HG02840 (cell line): ENCODE data around the gene TMEM74B.

ENCODE experiments used
- ATAC-seq: cut with Tn5 transposase; IDR thresholded peaks from one replicate; pipeline ENCODE4 v1.9.1; 2021; ENCODE audit warnings: mild to moderate bottlenecking, moderate library complexity, moderate number of reproducible peaks; ENCODE audit not compliant: unreplicated experiment, low FRiP score

Gene TMEM74B

DNA sequence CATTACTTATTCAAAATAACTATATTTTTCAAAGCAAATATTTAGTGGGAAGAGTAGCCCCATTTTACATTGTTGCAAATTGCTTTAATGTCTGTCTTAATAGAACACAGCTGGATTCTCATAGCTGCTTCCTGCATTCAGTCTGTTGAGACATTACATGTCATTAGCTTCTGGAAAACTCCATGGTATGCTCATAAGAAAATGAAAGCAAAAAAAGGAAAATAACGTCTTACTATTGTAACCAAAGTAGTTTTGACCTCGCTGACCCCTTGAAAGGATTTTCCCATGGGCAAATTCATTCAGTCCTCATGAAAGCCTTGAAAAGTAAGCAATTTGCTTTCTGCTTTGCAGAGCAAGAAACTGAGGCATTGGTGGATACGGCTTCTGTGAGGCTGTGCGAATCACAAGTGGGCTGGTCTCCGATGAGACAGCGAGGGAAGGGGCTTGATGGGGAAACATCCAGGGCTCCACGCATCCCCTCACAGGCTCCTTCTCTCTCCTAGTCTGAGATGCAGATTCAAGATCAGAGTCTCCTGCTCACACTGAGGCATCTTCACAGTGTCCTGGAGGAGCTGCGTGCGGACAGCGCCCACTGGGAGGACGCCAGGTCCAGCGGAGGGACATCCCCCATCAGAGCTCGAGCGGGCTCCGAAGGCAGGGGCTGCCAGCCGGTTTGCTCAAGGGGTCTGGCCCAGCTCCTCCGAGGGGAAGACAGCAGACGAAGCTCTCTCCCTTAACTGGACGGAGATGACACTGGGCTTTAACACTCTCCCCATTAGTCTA is 21.8 kb upstream of the TMEM74B start:
- ATAC-seq, result no peak

DNA sequence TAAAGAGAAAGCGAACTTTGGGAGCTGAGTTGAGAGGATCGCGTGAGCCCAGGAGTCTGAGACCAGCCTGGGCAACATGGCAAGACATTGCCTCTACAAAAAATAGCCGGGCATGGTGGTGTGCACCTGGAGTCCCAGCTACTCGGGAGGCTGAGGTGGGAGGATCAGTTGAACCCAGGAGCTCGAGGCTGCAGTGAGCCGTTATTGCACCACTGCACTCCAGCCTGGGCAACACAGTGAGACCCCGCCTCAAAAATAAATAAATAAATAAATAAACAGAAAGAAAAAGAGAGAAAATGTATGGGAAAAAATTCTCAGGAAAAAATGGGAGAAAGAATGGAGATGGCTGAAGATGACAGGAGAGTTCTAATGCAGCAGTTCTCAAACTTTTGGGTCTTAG is 21.0 kb upstream of the TMEM74B start:
- no peak for ATAC-seq

DNA sequence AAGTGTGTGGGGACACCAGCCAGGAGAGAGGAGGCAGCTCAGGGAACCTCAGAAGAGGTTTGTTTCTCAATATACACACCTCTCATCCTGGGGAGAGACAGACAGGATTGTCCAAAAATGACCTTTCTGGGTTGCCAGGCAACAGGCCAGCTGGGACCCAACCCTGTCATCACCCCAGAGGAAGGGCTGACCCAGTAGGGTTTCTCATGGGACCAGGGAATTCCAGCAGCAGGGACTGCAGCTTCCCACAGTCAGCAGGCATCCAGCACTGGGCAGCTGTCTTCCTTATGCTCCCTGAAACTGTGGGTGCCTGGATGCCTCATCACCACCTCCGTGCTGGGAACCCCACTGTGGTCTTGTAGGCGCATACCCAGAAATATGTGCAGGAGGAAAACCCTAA is 19.8 kb upstream of the TMEM74B start:
- ATAC-seq, result no peak

DNA sequence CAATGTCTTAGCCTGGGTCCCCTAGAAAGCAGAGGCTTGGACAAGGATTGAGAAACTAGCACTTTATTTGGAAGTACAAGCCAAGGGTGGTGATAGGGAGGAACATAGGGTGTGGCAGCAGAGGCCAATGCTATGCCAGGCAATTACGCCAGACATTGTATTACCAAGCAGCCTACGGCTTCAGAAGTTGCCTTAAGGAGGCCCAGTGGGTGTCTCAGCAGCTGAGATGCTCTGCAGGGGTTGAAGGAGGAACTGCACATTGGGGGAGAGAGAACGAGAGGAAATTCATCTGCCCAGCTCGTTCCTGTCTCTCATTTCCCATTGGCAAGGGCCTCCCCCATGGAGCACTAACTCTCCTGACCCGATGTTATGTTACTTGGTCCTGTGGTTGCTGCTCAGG is 19.3 kb upstream of the TMEM74B start:
- no peak for ATAC-seq

DNA sequence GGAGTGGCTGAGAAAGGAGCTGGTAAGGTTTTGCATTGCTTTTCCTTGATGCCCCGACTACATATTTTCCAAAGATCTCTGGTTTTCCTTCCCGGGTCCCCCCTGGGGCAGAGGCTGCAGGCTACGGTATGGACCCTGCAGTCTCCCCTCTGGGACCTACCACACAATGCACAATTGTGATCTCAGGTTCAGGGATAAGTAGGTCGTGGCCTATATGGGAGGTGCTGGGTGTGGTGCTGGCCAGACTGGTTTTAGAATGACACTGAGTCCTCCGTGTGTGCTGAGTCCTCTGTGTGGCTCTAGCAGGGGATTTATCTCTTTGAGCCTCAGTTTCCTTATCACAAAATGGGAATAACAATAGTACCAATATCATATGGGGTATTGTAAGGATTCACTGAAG is 18.8 kb upstream of the TMEM74B start:
- no peak for ATAC-seq

DNA sequence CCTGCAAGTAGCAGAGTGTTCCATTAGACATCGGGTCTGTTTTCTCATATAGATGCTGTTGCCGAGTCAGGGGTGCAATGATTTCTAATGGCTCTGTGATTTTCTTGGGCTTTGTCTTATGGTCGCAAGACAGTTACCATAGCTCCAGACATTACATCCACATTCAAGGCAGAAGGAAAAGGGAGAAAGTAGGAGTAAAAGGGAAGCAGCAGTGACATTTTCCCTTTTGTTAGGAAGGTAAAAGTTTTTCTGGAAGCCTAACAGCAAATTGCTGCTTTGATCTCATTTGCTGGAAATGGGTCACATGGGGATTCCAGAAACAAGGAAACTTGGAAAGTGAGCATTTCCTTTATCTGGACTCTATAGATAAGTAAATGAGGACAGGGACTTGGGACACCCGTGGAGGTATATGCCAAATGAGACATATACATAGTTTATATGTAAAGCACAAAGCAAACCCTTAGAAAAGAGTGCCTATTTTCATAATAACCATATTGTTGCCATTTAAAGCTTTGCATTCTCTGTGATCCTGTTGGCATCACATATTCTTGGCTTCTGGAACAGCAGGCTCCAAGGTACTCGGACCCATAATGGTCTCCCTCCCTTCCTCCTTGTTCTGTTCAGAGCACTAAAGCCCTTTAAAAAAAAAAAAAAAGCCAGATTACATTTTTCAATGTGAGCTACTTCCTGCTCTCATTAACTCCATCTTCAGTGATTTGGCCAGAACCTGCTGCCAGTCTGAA is 18.2 kb upstream of the TMEM74B start, which contains the start of gene C20orf202:
TSS of gene C20orf202 (plus strand) at position 693 of the 743 bp plus-strand sequence. CDS start 132 bp downstream, outside the sequence.
- ATAC-seq, result no peak

DNA sequence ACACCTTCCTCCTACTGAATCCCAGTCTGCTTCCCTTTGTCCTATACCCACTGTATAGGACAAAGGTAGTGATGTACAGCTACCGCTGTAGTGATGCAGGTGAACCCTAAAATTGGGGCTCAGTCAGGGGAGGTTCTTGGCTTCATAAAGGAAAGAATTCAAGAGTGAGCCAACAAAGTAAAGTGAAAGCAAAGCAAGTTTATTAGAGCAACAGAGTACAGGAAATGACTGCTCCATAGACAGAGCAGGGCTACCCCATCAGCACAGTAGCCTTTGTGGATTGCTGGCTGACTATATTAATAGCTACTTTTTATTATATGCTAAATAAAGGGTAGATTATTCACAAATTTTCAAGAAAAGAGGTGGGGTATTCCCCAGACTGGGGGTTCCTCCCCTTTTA is 15.2 kb upstream of the TMEM74B start:
- no peak for ATAC-seq

DNA sequence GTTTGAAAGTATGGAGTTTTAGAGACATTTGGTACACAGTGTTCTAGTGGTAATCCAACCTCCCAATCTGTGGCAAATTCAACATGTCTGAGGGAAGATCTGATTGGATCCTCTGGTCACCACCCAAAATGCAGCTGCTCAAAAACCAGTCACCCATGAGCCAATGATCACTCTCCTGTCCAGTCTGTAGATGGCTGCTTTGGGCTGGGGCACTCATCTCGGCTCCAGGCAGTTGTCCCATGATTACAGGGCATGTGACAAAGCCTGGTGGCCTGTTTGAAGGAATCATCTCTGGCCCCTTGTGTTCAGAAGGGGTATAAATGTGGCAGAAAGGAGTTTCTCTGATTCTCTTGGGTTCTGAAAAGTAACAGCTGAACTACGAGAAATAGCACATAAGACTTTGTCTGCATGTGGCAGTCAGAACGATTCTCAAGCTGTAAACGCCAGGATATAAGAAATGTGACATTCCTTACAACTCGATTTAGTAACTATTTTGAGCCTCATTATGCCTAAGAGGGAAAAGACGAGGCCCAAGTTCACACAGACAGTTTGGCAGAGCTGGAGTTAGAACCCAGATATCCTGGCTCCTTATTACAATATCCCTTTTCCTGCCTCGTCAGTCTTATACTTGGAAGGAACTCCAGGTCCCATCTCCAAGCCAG is 14.6 kb upstream of the TMEM74B start:
- no peak for ATAC-seq

DNA sequence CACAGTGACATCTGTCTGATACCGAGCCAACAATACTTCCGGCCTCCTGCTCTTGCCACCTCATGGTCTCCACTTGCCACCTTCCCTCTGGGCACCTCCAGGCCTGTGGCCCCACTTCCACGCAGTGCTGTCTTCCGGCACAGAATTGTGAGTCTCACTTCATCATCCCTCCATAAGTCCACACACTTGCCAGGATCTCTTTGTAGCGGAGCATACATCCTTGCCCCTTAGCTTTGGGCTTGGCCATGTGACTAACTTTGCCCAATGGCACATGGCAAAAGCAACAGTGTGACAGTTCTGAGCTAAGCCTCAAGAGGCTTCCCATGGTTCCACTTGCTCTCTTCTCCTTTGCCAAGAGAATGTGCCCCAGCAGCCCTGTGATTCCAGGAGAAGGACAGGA is 14.0 kb upstream of the TMEM74B start:
- ATAC-seq, result no peak

DNA sequence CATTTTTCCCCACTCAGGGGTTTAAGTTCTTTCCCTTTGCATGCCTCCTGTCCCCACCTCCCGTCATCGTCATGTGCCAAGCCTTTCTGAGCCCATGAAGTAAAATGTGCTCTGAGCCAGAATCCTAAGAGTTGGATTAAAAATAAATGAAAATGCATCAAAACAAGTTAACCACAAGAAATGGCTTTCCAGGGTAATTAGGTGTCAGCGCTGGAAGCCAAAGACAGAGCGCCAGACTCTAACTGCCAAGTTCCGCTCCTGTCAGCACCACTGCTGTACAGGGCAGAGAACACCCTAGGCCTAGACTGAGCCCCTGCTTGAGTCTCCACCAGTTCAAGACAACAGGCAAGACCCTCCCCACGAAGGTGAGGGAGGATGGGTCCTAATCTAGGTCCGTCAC is 13.0 kb upstream of the TMEM74B start:
- no peak for ATAC-seq

DNA sequence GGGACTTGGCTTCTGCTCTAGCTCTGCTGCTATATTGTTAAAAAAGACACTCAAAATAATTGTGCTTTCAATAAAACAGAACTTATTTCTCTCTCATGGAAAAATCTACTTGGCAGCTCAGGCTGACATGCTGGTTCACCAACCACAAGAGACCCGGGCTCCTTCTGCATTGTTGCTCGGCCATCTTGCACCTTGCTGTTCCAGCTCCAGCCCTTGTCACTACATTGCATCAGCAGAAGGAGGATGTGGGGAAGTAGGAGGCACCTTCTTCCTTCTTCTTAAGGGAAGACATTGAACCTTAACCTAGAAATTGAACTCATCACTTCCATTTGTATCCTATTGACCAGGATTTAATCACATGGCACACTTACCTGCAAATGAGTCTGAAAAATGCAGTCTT is 11.9 kb upstream of the TMEM74B start:
- ATAC-seq, result no peak

DNA sequence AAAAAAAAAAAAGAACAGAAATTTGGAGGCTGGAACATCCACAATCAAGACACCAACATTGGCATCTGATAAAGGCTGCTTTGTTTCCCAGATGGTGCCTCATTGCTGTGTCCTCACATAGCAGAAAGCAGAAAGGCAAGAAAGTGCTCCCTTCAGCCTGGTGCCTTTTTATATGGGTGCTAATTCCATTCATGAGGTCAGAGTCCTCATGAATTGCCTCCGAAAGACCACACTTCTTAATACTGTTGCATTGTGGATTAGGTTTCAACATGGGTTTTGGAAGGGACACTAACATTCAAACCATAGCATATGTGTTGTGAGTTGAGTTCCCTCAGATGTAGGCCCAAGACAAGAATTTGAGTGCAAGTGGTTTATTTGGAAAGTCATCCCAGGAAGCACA is 10.4 kb upstream of the TMEM74B start:
- ATAC-seq, result no peak

DNA sequence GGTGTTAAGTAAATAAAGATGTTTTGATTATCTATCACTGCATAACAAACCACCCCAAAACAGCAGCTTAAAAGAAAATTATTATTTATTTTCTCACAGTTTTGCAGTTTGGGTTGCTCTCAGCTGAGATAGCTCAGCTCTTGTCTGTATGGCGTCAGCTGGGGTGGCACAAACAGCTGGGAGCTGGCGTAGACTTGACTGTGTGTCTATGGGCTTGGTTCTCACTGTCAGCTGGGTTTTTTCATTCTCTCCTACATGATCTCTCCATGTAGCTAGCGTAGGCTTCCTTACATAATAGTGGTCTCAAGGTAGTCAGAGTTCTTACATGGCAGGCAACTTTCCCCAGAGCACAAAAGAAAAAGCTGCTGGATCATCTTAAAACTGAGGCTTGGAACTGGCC is 6.5 kb upstream of the TMEM74B start:
- no peak for ATAC-seq

DNA sequence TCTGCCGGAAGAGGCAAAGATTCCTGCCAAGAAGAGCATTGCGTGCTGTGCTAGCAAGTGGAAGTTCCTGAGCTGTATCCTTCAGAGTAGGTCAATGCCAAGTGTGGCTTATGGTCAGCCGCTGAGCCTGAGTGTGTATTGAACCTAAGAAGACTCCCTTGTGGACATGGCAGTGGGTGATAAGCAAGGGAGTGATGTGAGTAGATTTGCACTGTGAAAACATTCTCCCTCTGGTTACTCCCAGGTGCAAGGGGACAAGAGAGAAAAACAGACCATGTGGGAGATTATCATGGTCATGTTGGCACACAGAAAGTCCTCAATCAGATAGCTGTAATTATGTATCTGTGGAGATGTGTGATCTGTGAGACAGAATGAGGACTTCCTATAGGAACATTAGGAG is 6.1 kb upstream of the TMEM74B start:
- ATAC-seq, result no peak

DNA sequence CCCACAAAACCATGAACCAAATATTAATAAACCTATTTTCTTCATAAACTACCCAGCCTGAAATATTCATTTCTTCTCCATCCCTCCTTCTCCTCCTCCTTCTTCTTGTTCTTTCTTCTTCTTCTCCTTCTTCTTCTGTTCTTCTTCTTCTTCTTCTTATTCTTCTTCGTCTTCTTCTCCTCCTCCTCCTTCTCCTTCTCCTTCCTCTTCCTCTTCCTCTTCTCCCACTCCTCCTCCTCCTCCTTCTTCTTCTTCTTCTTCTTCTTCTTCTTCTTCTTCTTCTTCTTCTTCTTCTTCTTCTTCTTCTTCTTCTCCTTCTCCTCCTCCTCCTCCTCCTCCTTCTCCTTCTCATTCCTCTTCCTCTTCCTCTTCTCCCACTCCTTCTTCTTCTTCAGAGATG is 5.0 kb upstream of the TMEM74B start:
- no peak for ATAC-seq

DNA sequence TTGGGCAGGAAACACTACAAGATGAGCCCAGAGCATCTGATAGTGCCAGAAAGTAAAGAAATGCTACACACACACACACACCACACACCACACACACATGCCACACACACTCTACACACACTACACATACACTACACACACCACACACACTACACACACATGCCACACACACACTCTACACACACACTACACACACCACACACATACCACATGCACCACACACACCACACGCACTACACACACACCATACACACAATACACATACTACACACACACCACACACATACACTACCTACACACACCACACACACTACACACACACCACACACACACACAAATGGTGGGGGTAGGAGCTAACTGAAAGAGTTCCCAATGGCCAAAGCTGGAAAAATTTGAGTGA is 3.6 kb upstream of the TMEM74B start:
- ATAC-seq, result no peak

DNA sequence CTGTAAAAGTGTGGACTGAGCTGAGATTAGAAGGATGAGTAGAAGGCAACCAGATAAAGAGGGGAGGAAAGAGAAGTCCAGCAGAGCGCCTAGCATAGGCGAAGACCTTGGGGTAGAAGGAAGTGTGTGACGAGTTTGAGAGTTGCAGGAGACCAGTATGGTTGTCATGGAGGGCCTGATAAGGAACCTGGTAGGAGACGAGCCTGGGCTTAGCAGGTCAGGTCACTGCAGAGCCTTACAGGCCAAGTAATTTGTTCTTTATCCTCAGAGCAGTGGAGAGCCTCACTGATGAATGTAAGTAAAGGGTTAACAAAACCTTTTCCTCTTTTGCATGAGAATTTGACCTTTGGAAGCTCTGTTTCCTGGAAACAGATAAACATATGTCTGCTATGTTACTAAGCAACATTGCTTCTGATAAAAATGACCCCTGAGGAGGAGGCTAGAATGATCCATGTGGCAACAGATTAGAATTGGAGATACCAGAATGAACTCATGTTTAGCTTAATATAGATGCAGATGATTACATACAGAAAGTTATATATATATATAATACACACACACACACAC is 2.9 kb upstream of the TMEM74B start:
- no peak for ATAC-seq

DNA sequence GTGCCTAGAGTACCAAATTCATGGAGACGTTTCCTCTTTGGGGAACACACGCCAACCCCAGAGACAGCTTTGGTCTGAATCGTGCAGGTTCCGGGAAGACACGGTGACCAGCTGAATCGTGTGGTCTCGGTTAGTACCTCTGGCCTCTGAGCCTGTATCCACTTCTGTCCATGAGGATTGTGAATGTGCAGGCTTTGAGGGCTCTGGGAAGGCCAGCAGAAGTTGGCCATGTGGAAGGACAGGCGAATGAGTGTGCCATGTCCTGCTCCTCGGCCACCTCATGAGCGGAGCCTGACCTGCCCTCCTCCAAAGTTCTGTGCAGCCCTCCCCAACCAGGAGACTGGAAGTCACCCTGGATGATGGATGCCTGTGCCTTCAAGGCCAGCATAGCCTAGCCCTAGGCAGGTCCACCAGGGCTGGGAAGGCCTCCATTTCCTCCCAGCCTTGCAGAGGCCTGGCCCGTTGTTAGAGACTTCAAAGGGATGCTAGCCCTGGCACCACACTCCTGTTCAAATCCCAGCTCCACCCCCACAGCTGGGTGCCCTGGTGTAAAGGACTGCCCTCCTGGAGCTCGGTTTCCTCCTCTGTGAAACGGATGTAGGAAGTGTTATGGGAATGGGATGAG is 1.7 kb upstream of the TMEM74B start:
- ATAC-seq, result no peak

DNA sequence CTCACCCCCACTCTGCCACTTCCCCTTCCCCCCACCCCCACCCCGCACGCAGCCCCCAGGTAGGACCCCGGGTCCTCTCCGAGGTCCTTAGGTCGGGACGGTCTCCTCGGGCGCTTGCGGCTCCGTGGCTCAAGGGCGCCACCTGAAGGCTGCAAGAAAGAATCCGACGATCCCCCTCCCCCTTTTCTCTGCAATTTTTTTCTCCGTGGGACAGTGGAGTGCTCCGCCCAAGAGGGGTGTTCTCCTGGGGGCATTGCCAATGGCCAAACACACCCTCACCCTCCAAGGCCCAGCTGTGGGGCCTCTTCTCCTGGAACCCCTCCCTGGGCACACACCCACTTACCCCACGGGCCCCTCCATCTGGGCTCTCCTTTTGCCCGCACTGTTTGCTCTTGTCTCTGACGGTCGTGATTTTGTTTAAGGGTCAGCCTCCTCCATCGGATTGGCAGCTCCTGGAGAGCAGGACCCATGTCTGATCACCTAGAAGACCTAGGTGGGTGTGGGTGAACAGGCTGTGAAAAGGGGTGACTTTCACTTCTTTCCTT is 1.1 kb upstream of the TMEM74B start:
- no peak for ATAC-seq

DNA sequence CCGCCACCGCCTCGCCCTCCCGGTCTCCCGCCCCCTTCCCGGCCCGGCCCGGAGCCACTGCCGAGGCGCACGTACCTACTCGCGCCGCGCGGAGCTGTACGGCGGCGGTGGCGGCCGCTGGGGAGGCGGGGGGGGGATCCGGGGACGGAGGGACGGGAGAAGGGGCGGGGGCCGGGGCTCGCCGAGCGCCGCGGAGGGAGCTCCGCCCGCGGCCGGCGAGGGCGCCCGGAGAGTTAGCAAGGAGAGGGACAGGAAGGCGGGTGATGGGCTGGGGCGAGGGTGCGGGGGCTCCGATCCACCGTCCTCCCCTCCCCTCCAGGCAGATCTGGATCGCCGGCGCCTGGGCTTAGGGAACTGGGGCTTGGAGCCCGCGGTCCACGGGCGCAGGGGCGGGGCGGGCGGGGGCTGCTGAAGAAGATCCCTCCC is 548 bp upstream of the TMEM74B start:
- ATAC-seq, result no peak
